GM19455 (cell line): ENCODE results near the gene REPIN1.

Source experiments
- ATAC-seq: cut with Tn5 transposase; IDR thresholded peaks from one replicate; pipeline ENCODE4 v1.9.1; 2021; ENCODE audit not compliant: unreplicated experiment

REPIN1 gene

DNA sequence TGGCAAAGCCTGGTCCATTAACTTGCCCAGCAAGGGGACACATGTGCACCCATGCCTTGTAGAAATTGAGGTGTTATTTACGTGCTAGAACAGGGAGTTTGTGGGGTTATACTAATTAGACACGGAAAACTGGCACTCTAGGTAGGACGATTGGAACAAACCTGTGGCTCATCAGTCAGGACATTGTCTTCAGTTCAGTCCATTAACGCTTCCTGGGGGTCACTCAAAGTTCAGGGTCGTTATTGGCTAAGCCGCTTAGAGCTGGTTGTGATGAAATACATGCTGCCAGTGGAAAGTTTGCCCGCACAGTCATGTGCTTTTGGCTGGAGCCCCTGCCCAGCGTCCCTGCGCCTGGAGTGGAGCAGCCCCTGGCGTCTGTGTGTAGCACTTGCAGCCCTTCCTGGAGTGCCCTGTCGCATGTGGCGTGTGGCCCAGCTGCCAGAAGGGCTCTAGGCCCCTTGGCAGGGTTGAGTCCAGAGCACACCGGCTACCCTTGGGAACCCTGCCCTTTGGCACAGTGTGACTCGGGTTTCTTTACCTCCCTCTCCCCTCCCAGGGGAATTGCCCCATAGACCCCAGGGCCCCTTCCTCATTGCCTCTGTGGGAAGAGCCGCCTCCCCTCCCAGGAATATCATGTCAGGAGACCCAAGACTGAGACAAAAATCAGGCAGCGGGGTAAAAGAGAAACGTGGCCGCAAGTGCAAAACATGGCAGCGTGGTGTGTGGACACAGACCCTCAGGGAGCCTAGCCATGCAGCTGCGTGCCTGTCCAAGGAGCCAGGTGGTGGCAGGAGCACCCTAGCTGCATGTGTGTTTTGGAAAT is 20.3 kb downstream of the REPIN1 start:
- ATAC-seq = no peak

- ATAC-seq = no peak
Observed at GRCh38 chr7:150389532-150389816, 20.9 kb downstream of the REPIN1 start.

GRCh38 chr7:150390205-150390604 is 21.6 kb downstream of the REPIN1 start:
- no peak for ATAC-seq

GRCh38 chr7:150393325-150393724 is 24.7 kb downstream of the REPIN1 start:
- no peak for ATAC-seq

GRCh38 chr7:150396426-150396825 is 27.8 kb downstream of the REPIN1 start:
- no peak for ATAC-seq

- no peak for ATAC-seq
Observed at GRCh38 chr7:150396851-150397260, 28.2 kb downstream of the REPIN1 start.

- ATAC-seq = no peak
Observed at GRCh38 chr7:150397346-150398107, 28.9 kb downstream of the REPIN1 start.

GRCh38 chr7:150398108-150398964 is 29.7 kb downstream of the REPIN1 start:
- no peak for ATAC-seq

GRCh38 chr7:150398965-150399320 is 30.3 kb downstream of the REPIN1 start:
- no peak for ATAC-seq

GRCh38 chr7:150399421-150400007 is 30.9 kb downstream of the REPIN1 start:
- ATAC-seq = no peak

GRCh38 chr7:150400008-150400787 is 31.6 kb downstream of the REPIN1 start:
- ATAC-seq = no peak

DNA sequence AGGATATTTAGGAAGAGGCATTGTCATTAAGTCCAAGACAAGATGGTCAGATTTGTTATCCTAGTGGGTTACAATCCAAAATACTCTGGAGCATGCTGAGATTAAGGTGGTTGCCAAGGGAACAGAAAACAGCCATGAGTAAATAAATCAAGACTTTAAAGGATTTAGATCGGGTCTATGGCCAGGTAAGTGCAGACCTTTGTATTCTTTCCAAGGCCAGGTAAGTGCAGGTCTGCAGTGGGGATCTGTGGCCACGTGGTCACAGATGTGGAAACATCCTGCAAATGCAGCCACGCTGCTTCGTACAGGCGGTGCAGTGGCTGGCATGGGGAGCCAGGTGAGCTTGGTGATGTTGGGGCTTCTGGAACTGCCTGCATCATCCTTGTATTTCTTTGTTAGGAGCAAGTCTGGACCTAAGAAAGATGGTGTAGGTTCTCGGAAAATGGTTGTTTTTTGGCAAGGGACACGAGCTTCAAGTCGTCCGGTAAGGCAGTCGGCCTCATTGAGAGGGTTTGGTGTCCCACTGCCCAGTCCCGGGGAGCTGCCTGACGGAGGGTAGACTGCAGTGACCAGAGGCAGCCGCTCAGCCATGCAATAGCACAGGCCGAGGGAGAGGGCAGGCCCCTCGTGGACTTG is 32.3 kb downstream of the REPIN1 start:
- ATAC-seq = no peak

DNA sequence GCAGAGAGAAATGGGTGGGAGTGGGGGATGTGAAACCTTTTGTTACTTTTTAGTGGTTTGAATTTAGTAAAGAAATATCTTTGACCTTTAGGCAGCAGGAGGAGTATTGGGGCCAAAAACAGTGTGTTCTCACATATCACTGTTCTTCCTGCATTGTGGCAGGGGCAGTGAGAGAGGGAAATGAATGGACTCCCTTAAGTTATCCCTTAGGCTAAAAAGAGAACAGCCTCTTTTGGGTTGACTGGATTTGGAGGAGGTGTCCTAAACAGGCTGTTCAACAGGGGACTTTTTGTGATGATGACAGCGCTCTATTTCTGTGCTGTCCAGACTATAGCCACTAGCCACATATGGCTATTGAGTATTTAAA is 32.8 kb downstream of the REPIN1 start:
- ATAC-seq = no peak

- no peak for ATAC-seq
Observed at GRCh38 chr7:150401861-150402631, 33.4 kb downstream of the REPIN1 start.

- ATAC-seq = no peak
Observed at GRCh38 chr7:150402671-150403321, 34.2 kb downstream of the REPIN1 start.

DNA sequence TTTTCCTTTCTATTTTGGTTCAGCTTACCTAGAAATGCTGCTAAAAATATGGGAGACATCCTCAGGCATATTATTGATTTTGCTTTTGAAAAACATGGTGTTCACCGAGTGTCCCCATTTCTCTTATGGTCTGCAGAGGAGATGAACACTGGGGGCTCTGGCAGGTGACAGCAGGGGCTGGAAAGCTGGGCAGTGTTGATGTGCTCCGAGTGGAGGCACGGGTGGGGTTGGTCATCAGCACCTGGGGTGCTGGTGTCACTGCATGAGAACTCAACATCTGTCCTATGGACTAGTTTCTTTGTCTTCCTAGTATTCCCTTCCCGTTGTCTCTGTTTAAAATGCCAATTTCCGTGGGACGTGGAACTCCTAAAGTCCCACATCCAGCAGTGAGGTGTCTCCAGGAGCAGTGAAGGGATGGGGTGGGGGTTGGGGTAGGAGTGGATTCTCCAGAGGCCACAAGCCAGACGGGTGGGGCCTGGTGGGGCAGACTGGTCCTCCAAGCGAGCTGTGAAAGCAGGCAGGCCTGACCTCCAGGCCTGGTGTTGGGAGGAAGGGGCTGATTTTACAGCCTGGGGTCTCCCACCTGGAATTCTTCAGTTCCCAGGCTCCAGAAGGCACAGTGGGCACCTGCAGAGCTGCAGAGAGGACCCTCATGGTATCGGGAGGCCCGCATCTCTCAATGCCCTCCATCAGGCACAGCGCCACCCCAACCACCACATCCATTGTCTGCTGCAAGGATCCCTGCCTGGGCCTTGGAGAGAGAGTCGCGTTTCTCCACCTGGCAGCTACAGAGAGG is 35.0 kb downstream of the REPIN1 start:
- no peak for ATAC-seq

GRCh38 chr7:150404172-150404804 is 35.7 kb downstream of the REPIN1 start:
- ATAC-seq = no peak
